Effector memory CD4-positive, alpha-beta T cell (primary cell): ENCODE data around the gene BLCAP.

ENCODE experiments used
- DNase-seq, 3 donors: peaks; one replicate each; pipeline ENCODE4 v3.0.0-alpha.2; 2020
- H3K27ac ChIP-seq: 2 replicates; pipeline ENCODE4 v1.7.0; 2013; ENCODE audit warnings: mild to moderate bottlenecking, low read length, moderate library complexity; ENCODE audit not compliant: insufficient read depth, poor library complexity, severe bottlenecking
- H3K27me3 ChIP-seq: replicated peaks from 2 replicates; pipeline ENCODE4 v1.7.0; 2013; ENCODE audit warnings: mild to moderate bottlenecking, low read length; ENCODE audit not compliant: insufficient read depth, control insufficient read depth, poor library complexity, severe bottlenecking
- H3K36me3 ChIP-seq: 2 replicates; pipeline ENCODE4 v1.7.0; 2013; ENCODE audit warnings: mild to moderate bottlenecking, low read length, moderate library complexity; ENCODE audit not compliant: control insufficient read depth, insufficient read depth
- H3K4me1 ChIP-seq: 2 replicates; pipeline ENCODE4 v1.7.0; 2013; ENCODE audit warnings: low read length, mild to moderate bottlenecking; ENCODE audit not compliant: control insufficient read depth, insufficient read depth, poor library complexity, severe bottlenecking
- H3K4me3 ChIP-seq: 2 replicates; pipeline ENCODE4 v1.7.0; 2013; ENCODE audit warnings: low read length, low read depth, mild to moderate bottlenecking; ENCODE audit not compliant: insufficient read depth, poor library complexity, severe bottlenecking
- H3K9me3 ChIP-seq: 2 replicates; pipeline ENCODE4 v1.7.0; 2013; ENCODE audit warnings: mild to moderate bottlenecking, low read length, moderate library complexity; ENCODE audit not compliant: control insufficient read depth

The BLCAP gene

DNA sequence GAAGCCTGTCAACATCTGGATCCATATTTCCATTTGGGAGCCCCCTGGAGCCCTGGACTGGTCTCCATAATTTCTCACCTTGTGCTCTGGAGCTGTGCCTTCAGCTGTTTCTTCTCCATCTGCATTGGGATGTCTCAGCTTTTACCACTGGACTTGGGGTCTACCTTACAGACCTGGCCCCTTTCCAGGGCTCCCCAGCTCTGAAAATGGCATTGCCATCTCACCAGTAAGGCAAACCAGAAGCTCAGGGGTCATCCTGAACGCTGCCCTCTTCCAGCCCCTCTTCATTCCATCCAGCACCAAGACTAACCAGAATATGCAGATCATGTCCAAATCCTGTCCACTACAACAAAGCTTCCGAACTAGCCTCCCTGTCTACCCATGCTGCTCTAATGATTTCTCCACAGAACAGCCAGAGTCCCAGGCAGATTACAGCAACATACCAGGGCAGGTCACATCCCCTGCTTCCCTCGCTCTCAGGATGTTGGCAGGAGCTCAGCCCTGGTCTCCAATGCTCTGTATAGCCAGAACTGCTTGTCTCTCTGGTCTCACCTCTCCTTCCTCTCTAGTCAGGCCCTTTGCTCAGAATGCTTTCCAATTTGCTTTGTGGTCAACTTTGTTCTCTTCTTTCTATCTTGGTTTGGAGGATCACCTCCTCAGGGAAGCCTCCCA, 24.3 kb downstream of the BLCAP start:
- Histone ChIP-seq H3K27me3 (no peaks in the 10 kb centered on the region), H3K4me3 (no peak overlapping the region), H3K36me3 (peaks cover under 1% of the 10 kb centered on the region), H3K4me1 (no peaks in the 10 kb centered on the region), H3K9me3 (no peaks in the 10 kb centered on the region), H3K27ac (no peak overlapping the region)
- no peak for DNase-seq

DNA sequence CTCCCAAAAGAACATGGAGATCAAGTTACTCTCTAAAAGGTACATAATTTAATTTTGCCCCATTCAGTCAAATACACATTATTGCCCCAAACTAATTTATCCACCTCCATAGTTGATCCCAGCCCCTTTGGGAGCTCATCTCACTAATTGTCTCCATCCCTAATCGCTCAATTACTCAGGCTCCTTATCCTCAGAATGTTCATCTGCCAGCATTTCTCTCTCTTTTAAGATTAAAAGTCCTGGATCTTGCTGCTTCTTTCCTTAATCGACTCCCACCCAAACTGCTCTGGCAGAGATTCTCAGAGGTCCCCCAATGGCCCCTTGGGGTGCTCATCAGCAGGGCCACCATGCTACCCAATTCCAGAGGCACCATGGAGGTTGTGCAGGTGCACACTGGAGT, 25.0 kb downstream of the BLCAP start:
- Histone ChIP-seq H3K36me3 (no peaks in the 10 kb centered on the region), H3K4me3 (no peak overlapping the region), H3K27me3 (no peaks in the 10 kb centered on the region), H3K4me1 (no peaks in the 10 kb centered on the region), H3K9me3 (no peaks in the 10 kb centered on the region), H3K27ac (no peak overlapping the region)
- no peak for DNase-seq

DNA sequence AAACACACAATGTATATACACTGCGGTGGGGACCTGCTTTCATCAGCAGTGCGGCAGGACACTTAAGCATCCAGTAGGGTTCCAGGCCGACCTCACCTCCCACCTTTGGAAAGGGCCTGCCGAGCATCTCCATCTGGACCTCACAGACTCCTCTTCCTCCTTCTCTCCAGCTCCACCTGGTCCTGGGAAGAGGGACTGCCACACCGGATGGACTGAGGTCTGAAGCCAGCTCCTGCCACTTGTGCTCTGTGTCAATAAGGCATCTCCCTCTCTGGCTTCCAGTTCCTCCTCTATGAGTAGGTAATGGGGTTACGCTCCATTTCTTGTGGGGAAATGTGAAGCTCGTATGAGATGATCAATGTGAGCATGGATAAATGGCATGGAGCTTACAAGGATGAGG, 25.7 kb downstream of the BLCAP start:
- Histone ChIP-seq H3K9me3 (no peaks in the 10 kb centered on the region), H3K27me3 (no peaks in the 10 kb centered on the region), H3K36me3 (no peaks in the 10 kb centered on the region), H3K4me3 (no peak overlapping the region), H3K27ac (no peak overlapping the region), H3K4me1 (no peaks in the 10 kb centered on the region)
- DNase-seq = no peak

DNA sequence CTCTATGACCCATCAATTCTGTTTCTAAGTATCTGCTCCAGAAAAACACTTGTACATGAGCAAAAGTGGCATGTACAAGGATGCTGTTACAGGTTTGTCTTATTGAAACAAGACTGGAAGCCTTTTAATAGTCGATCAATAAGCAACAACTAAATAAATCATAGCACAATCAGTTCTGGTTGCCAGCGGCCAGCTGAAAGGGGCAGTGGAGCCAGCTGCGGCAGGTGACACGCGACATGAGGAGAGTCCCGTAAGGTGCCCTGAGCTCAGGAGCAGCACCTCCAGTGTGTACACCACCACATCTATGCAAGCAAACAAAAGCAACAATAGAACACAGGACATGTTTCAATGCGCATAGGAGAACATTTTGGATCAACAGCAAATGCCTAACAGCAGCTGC, 27.4 kb downstream of the BLCAP start:
- DNase-seq = no peak
- H3K36me3 ChIP-seq = no peaks in the 10 kb centered on the region

DNA sequence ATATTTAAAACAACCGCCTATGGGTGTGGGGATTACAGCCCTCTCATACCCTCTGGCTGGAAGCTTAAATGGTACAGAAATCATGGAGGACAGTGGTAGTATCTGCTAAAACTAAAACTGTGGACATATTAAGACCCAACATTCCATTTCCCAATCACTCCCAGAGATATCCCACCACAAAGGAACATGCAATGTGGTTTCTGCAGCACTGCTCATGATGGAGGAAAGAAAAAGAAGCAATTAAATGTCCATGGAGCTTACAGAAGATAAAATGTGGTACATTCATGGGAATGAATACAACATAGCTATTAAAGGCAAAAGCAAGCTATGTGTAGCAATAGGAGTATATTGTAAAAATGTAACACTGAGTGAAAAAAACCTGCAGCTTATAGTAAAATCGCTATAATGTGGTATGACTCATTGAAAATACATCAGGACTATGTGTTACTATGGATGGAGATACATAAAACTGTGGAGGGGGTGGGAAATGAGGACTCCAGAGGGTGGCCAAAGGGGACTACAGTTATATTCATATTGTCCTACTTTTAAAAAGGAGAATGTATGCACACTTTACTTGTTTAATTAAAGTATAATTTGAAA, 29.5 kb downstream of the BLCAP start:
- no peaks in the 10 kb centered on the region for H3K36me3 ChIP-seq
- H3K4me3 ChIP-seq = no peak overlapping the region
- DNase-seq = no peak
- no peaks in the 10 kb centered on the region for H3K9me3 ChIP-seq
- H3K27me3 ChIP-seq = no peaks in the 10 kb centered on the region
- H3K4me1 ChIP-seq = no peaks in the 10 kb centered on the region
- no peak overlapping the region for H3K27ac ChIP-seq

More for the DNA sequence above, 27.4 kb downstream of the BLCAP start:
- Histone ChIP-seq H3K4me3 (no peak overlapping the region), H3K27me3 (no peaks in the 10 kb centered on the region), H3K9me3 (no peaks in the 10 kb centered on the region), H3K4me1 (no peaks in the 10 kb centered on the region), H3K27ac (no peak overlapping the region)

DNA sequence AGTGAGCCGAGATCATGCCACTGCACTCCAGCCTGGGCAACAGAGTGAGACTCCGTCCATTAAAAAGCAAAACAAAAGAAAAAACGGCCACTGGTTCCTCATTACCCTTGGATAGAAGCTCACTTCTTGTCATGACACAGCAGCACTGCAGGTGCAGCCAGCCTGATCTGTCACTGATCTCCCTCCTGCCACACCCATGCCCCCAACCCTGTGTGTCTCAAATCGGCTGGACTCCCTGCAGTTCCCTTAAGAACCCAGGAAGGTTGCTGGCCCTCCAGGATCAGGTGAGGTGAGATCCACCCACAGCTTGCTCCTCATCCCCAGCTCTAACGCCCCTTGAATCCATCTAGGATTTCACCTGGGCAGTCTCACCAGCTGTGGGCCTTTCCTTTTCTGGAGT, 32.9 kb downstream of the BLCAP start:
- Histone ChIP-seq H3K9me3 (no peaks in the 10 kb centered on the region), H3K27me3 (no peaks in the 10 kb centered on the region)

DNA sequence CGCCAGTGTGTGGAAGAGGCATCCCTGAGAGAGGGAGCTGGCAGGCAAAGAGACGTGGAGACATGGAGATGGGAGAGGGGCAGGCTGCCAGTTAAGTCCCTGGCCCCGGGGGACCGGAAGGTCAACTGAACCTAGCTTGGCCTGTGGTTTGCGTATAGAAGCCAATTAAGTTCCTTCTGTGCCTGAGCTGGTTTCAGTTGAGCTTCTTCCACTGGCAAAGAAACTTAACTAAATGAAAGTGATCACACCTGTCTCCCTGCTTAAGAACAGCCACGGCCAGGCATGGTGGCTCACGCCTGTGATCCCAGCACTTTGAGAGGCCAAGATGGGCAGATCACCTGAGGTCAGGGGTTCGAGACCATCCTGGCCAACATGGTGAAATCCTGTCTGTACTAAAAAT, 33.4 kb downstream of the BLCAP start:
- Histone ChIP-seq H3K4me3 (no peak overlapping the region), H3K9me3 (no peaks in the 10 kb centered on the region), H3K4me1 (no peaks in the 10 kb centered on the region), H3K27me3 (no peaks in the 10 kb centered on the region), H3K27ac (no peak overlapping the region), H3K36me3 (no peaks in the 10 kb centered on the region)
- DNase-seq = no peak

More for the DNA sequence above, 32.9 kb downstream of the BLCAP start:
- Histone ChIP-seq H3K27ac (no peak overlapping the region), H3K4me3 (no peak overlapping the region), H3K36me3 (no peaks in the 10 kb centered on the region), H3K4me1 (no peaks in the 10 kb centered on the region)
- DNase-seq = no peak

DNA sequence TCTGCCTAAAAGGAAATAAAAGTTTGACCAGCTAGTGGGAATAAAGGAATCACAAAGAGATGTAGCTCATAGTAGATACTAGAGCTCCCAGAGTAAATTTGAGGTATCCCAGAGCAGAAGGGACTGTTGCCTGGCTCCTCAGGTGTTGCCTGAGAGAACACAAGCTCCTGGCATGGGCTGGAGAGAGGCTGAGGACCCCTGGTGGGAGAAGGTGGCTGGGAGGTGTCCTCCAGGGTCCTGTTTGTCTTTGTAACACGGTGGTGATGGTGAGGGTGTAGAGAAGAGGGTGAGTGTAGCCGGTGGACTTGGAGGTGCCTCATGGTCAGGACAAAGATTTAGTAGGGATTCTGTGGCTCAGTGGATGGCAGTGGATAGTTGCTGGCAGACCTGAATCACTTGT, 34.7 kb downstream of the BLCAP start:
- DNase-seq = no peak
- H3K4me1 ChIP-seq = no peaks in the 10 kb centered on the region
- no peaks in the 10 kb centered on the region for H3K27me3 ChIP-seq
- H3K9me3 ChIP-seq = no peaks in the 10 kb centered on the region
- H3K4me3 ChIP-seq = no peak overlapping the region
- no peaks in the 10 kb centered on the region for H3K36me3 ChIP-seq
- H3K27ac ChIP-seq = no peak overlapping the region

DNA sequence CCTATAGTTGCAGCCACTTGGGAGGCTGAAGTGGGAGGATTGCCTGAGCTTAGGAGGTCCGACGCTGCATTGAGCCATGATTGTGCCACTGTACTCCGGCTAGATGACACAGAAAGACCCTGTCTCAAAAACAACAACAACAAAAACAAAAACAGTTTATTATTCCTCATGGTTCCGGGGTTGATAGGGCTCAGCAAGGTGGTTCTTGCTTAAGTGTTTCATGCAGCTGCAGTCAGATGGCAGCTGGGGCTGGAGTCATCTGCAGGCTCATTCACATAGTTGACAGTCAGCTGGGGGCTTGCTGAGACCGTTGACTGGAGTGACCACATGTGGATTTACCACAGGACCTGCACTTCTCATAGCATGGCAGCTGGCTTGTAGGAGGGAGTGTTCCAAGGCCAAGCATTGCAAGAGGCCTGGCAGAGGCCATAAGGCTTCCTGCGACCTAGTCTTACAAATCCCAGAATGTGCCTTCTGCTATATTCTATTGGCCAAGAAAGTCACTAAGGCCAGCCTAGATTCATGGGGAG, 35.5 kb downstream of the BLCAP start:
- no peaks in the 10 kb centered on the region for H3K36me3 ChIP-seq
- H3K9me3 ChIP-seq = no peaks in the 10 kb centered on the region
- DNase-seq = no peak
- no peak overlapping the region for H3K27ac ChIP-seq
- no peaks in the 10 kb centered on the region for H3K27me3 ChIP-seq
- no peak overlapping the region for H3K4me3 ChIP-seq
- no peaks in the 10 kb centered on the region for H3K4me1 ChIP-seq

DNA sequence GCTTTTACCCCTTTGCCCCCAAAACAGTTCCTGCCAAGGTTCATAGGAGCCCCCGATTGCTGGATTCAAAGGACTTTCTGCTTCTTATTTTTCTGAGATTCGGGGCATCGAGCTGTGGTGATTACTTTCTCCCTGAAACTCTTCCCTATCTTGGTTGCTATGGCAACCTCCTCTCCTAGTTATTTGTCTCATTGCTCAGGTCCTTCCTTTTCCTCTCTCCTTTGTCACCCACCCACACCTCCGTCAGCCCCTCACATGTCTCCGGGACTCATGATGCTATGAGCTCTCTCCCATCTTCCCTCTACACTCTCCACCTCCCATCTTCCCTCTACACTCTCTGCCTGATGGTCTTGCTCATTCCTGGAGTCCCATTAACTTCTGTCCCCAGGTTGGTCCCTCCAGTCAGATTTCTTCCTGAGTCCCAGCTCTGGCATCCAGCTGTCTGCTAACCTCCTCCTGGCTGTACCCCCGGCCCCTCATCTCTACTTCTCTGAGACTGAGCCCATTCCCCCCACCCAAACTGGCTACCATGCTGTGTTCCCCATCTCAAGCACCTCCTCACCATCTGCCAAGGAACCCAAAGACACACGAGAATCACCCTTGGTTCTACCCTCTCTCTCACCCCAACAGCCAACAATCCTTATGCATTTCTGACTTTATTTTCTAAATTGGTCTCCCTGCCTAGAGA, 36.9 kb downstream of the BLCAP start:
- no peaks in the 10 kb centered on the region for H3K36me3 ChIP-seq
- no peak for DNase-seq
- H3K4me1 ChIP-seq = no peaks in the 10 kb centered on the region
- no peak overlapping the region for H3K4me3 ChIP-seq
- no peaks in the 10 kb centered on the region for H3K9me3 ChIP-seq
- no peaks in the 10 kb centered on the region for H3K27me3 ChIP-seq
- H3K27ac ChIP-seq = no peak overlapping the region
